ENCODE results near the gene EVC.
A peak's percentile ranks its signal among the peaks of the same experiment; 100 is the strongest.
"Not testable (repeated sequence)": the region's sequence is repeated elsewhere in the genome, so short reads cannot be mapped to it uniquely, and the experiment has no call there.

EVC gene

DNA sequence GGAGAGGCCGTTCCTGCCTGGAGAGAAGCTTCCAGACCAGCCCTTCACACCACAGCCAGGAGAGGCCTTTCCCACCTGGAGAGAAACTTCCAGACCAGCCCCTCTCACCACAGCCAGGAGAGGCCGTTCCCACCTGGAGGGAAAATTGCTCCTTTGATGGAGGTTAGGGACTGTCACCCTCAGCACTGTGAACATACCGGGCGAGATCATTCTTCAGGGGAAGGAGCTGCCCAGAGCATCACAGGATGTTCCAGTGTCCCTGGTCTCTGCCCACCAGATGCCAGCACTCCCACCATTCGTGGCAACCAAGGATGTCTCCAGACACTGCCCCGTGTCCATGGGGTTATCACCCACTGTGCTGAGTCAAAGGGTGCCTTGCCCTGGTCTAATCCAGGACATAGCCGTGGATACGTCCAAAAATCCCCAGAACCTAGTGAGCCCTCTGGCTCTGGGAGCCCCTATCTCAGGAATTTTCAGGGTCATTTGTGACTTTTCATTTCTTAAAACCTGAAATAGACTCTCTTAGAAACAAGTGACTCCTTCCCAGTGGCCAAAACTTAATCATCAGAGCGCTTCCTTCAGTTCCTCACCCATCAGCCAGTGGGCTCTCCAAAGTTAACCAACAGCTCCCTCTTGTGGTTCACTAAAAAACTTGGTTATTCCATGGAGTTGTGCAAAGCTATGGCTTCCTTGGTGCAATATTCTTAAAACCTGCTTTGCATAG, 101.7 kb downstream of the EVC start:
- peak; percentile 68 for DNase-seq (ENCODE audit: low spot score)

DNA sequence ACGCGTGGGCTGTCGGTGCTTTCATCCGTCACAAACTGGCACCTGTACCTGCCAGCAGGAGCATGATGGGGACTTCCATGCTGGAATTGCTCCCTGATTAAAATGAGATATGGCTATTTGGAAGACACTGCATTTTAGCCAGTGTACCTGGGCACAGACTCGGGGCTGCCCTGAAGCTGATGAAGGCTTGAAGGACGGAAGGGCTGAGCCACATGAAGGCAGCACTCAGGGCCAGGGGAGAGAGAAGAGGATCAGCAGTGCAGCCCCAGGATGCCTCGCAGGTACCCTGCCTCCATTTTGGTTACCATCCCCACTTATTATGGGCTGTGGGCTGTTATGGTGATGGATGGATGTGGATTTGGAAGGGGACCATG, 102.9 kb downstream of the EVC start:
- DNase-seq (ENCODE audit: low spot score), result no peak

- DNase-seq (ENCODE audit: low spot score), result no peak
Measured at GRCh38 chr4:5814421-5814820, 103.4 kb downstream of the EVC start.

GRCh38 chr4:5815641-5816040, 104.6 kb downstream of the EVC start:
- no peak for DNase-seq (ENCODE audit: low spot score)

DNA sequence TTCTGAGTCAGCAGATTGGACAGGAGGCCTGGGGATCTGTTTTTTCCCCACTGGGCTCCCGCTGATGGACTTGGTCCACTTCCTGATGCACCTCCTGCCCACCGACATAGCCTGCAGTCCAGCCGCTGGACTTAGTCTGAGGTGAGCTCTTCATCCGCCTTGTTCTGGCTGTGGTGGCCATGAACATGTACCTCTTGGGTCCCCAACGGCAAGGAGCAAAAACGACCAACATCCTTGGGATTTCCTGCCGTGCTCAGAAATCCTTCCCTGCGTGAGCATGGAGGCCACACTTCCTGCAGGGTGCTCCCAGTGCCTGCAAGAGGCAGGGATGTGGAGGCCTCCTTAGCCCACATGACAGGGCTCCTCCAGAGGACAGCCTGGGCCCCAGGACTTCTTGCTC, 105.1 kb downstream of the EVC start:
- no peak for DNase-seq (ENCODE audit: low spot score)

DNA sequence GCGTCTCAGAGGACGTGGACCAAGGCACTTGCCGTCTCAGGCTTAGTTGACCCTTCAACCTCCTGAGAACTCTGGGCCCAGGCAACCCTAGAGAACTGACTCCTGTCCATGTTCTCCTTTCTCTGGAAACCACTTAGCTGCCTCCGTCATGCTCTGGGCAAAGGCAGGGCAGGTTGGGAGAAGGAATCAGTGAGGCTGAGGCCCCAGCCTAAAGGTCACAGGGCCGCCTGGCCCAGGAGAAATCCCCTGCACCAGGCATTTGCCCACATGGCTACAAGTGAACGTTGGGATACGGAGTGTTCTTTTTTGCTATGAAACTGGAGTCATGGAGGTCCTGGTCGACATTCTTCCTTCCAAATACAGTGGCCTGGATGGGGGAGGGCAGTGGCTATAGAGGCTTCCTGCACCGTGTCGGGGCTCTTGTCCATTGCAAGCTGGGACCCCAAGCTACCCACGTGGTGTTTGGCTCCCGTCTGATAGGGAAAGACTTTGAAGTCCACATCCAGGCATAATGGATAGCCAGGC, 105.9 kb downstream of the EVC start:
- no peak for DNase-seq (ENCODE audit: low spot score)

DNA sequence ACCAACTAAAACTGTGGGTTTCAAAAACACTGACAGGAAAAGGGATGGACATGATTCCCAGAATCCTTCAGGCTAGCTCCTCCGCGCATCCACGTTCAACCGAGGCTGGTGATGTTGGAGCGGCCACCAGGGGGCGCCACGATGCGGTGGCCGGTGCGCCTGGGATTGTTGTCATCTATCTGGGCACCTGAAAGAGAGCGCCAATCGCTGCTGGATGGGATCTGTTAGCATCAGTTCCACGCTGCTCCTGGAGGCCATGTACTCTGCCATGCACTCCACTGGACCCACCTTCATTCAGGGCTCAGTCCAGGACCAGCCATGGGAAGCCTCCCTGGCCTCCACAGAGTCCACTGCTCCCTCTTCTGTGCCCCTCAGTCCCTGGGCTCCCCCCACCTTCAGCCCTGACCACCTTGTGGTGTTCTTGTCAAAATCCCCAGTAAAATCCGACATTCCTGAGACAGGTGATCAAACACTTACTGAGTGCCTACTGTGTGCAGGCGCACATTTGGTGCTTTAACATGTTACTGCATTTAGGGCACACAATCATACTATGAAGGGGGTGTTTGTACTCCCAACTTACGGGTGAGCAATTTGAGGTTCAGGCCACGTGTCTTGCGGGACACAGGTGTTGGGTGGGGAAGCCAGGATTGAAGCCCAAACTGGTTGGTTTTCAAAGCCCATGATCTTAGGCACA, 110.8 kb downstream of the EVC start:
- DNase-seq (ENCODE audit: low spot score), result no peak

DNA sequence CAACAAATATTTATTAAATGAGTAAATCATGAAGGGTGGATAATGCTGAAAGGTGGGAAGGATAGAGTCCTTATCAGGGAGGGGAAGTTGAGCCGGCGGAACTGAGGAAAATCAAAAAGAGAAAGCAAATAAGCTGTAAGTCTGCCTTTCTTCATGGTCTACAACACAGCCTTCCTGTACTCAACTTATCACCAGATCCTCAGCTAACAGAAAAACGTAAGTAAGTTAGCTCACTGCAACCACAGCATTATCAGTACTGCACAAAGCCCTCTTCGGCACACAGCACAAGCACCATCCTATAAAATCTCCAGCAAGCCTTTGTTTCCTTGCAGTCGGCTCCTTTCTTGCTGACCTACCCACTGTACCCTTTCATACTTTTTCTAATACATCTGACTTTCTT, 111.6 kb downstream of the EVC start:
- no peak for DNase-seq (ENCODE audit: low spot score)

DNA sequence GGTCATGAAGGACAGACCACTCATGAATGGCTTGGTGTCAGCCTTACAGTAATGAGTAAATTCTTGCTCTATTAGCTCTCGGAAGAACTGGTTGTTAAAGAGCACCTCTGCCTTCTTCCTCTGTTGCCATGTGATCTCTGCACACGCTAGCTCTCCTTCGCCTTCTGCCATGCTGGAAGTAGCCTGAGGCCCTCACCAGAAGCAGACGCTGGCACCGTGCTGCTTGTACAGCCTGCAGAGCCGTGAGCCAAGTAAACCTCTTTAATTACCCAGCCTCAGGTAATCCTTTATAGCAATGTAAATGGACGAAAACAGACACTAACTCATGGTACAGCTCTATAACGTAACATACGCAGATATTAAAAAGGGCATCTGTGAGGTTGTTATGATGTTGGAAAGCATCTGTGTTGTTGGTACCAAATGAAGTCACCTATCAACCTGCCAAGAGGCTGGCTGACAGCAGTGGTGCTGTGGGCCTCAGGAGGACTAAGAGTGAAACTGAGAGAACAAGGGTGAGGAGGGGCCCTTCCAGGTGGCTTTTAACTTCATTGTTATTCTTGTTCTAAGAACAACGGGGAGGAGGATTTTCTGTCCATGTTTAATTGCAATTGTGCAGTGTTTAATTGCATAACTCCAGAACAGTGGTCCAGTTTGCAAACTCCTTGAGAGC, 112.7 kb downstream of the EVC start:
- peak; percentile 37 for DNase-seq (ENCODE audit: low spot score)

- no peak for DNase-seq (ENCODE audit: low spot score)
Measured at GRCh38 chr4:5824227-5824626, 113.2 kb downstream of the EVC start.

- peak; percentile 9 for DNase-seq (ENCODE audit: low spot score)
Measured at GRCh38 chr4:5824635-5825034, 113.6 kb downstream of the EVC start.

DNA sequence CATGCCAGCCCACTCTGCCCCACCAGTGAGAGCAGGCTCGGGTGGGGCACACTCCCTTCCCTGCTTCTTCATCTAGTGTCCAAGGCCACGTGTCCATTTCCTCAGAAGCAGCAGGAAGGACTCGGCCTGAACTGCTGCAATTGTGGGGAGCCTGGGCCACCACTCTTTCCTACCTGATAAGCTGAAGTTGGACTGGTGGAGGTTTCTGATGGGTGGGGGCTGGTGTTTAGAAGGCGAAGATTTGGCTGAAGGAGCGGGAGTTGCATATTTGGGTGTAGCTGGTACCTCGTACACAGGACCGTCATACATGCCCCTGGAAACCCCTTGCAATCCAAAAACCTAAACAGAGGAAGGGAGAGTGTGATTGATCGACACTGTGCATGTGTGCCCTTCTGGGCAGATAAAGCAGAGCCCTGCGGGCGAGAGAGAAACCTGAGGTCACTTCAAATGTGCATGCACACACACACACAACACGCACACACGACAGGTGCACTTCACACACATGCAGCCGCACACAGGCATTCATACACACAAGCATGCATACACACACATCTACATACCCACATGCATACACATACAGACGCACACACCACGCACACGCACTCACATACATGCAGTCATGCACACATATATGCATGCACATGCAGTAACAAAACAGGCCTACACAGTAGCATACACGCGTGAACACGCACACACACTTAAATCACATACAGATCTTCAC, 114.5 kb downstream of the EVC start:
- DNase-seq (ENCODE audit: low spot score), result no peak

- DNase-seq (ENCODE audit: low spot score), result no peak
Measured at GRCh38 chr4:5826437-5827107, 115.6 kb downstream of the EVC start.

DNA sequence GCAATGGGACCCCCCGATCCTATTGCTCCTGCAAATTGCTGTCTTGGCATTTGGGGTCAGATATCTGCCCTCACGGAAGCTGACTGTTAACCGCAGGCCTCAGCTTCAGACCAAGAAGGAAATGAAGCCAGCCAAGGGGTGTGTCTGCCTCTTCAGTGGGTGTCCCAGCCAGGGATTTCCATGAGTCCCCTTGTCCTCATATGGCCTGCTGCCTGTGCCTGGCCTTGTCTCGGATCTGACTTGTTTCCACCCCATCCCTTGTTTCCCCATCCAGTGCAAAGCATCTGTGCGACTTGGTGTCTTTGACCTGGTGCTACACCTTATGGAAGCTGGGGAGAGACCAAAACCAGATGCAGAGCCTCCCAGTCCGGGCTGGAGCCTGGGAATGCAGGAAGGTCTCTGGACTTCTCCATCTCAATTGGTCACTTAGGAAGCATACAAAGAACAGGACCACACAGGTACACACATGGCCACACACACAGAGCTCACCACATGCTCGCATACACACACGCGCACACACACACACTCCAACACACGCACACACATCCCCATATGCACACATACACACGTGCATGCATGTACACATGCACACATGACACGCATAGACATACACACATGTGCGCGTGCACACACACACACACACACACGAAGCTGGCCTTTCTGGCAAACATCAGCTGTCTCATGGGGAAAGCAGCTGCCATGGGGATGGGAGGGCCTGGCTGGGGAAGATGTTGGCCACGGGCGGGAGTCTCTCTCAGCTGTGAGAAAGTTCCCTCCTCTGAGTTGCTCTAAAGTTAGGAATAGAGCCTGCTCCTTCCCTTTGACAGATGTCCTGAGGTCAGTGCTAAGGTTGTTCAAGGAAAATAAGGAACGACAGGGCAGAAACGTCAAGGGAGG, 116.4 kb downstream of the EVC start:
- DNase-seq (ENCODE audit: low spot score), result no peak

- no peak for DNase-seq (ENCODE audit: low spot score)
Measured at GRCh38 chr4:5828005-5828391, 117.0 kb downstream of the EVC start.

GRCh38 chr4:5836943-5837342, 125.9 kb downstream of the EVC start:
- DNase-seq (ENCODE audit: low spot score), result no peak

GRCh38 chr4:5837483-5837882, 126.5 kb downstream of the EVC start:
- not testable (repeated sequence) for DNase-seq (ENCODE audit: low spot score)

GRCh38 chr4:5839332-5839731, 128.3 kb downstream of the EVC start:
- no peak for DNase-seq (ENCODE audit: low spot score)

- DNase-seq (ENCODE audit: low spot score), result no peak
Measured at GRCh38 chr4:5839751-5840674, 129.0 kb downstream of the EVC start.

DNA sequence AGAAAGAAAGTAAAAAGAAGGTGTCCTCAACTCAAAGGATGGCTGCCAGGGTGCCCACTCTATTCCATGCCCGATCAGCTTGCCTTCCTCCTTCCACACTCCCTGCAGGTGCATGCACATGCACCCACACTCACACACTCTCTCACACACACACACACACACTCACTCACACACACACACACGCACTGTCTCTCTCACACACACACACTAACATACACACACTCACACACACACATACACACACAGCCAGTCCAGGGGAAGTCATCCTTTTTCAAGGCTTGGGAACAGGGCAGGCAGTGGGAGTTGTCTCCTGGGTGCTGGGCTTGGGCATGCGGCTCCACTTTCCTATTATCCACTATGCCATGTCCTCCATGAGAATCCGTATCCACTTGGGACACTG, 131.5 kb downstream of the EVC start:
- no peak for DNase-seq (ENCODE audit: low spot score)
